ENCODE measurements around the gene SGK1. TPM values are rescaled to one million over a fixed set of nuclear protein-coding genes. Genes with fewer than 3 reads are reported as not detected.
A peak's percentile ranks its signal among the peaks of the same experiment; 100 is the strongest.
"Not testable (repeated sequence)": the region's sequence is repeated elsewhere in the genome, so short reads cannot be mapped to it uniquely, and the experiment has no call there.

Gene SGK1
- total and polyA plus RNA-seq, 8 donors = 26.6 to 236 (median 82.1) TPM

GRCh38 chr6:134307075-134307474 lies 10.8 kb downstream of the SGK1 start:
- no peaks in the 10 kb centered on the region for H3K27me3 ChIP-seq
- H3K9me3 ChIP-seq = no peaks in the 10 kb centered on the region
- DNase-seq = no peak
- intact Hi-C loops (cut with DNase I) = no loop called here
- no peak overlapping the region for H3K4me3 ChIP-seq
- H3K36me3 ChIP-seq = no peaks in the 10 kb centered on the region
- no peak for TF ChIP-seq CTCF (IDR thresholded peaks at IDR 0.05)
- no peaks in the 10 kb centered on the region for H3K4me1 ChIP-seq
- no peak overlapping the region for H3K27ac ChIP-seq
- no peak for ATAC-seq

- H3K4me1 ChIP-seq; H3K27me3 ChIP-seq; H3K4me3 ChIP-seq; H3K9me3 ChIP-seq; H3K27ac ChIP-seq; DNase-seq; H3K36me3 ChIP-seq; intact Hi-C loops (cut with DNase I): not testable (repeated sequence)
- peak; percentile 52 for ATAC-seq
These were observed 13.5 kb downstream of the SGK1 start for GRCh38 chr6:134304381-134304780.

- ATAC-seq (no peak), DNase-seq (no peak)
- Histone ChIP-seq H3K9me3 (no peaks in the 10 kb centered on the region), H3K36me3 (no peaks in the 10 kb centered on the region), H3K27ac (no peak overlapping the region), H3K27me3 (no peaks in the 10 kb centered on the region), H3K4me1 (peaks cover 0 to 6% of the 10 kb centered on the region in 2 donors), H3K4me3 (no peak overlapping the region)
- TF ChIP-seq CTCF (IDR thresholded peaks at IDR 0.05) = no peak
- intact Hi-C loops (cut with DNase I) = no loop called here
These were observed 14.0 kb downstream of the SGK1 start for GRCh38 chr6:134303891-134304290.

GRCh38 chr6:134299236-134299635 lies 18.7 kb downstream of the SGK1 start:
- ATAC-seq = peak; percentile 75
- TF ChIP-seq CTCF (IDR thresholded peaks at IDR 0.05) = no peak
- H3K27ac ChIP-seq = no peak overlapping the region
- peak in 1 of 4 donors; percentile 13 for DNase-seq
- no peaks in the 10 kb centered on the region for H3K27me3 ChIP-seq
- H3K9me3 ChIP-seq = no peaks in the 10 kb centered on the region
- no peaks in the 10 kb centered on the region for H3K36me3 ChIP-seq
- intact Hi-C loops (cut with DNase I) = no loop called here
- no peak overlapping the region for H3K4me3 ChIP-seq
- peaks cover 8 to 26% of the 10 kb centered on the region in 2 donors for H3K4me1 ChIP-seq

GRCh38 chr6:134296762-134297161 lies 21.1 kb downstream of the SGK1 start:
- Histone ChIP-seq H3K27ac (peak overlapping the region; percentile 69 to 90), H3K36me3 (no peaks in the 10 kb centered on the region), H3K4me3 (no peak overlapping the region), H3K4me1 (peaks cover 8 to 26% of the 10 kb centered on the region in 2 donors), H3K9me3 (no peaks in the 10 kb centered on the region), H3K27me3 (no peaks in the 10 kb centered on the region)
- DNase-seq (no peak), ATAC-seq (no peak)
- intact Hi-C loops (cut with DNase I) = no loop called here
- TF ChIP-seq CTCF (IDR thresholded peaks at IDR 0.05) = no peak

GRCh38 chr6:134295953-134296553 lies 21.9 kb downstream of the SGK1 start:
- H3K4me1 ChIP-seq = peaks cover 8 to 26% of the 10 kb centered on the region in 2 donors
- peak overlapping the region; percentile 69 to 90 for H3K27ac ChIP-seq
- intact Hi-C loops (cut with DNase I) = no loop called here
- peak in 2 of 4 donors; percentile 52 to 71 for DNase-seq
- H3K27me3 ChIP-seq = no peaks in the 10 kb centered on the region
- H3K36me3 ChIP-seq = no peaks in the 10 kb centered on the region
- no peaks in the 10 kb centered on the region for H3K9me3 ChIP-seq
- peak; percentile 84 for ATAC-seq
- no peak for TF ChIP-seq CTCF (IDR thresholded peaks at IDR 0.05)
- H3K4me3 ChIP-seq = no peak overlapping the region

Data from left lung (tissue), 10 donors.